Measurements from ENCODE around the gene ESRRB.

DNA sequence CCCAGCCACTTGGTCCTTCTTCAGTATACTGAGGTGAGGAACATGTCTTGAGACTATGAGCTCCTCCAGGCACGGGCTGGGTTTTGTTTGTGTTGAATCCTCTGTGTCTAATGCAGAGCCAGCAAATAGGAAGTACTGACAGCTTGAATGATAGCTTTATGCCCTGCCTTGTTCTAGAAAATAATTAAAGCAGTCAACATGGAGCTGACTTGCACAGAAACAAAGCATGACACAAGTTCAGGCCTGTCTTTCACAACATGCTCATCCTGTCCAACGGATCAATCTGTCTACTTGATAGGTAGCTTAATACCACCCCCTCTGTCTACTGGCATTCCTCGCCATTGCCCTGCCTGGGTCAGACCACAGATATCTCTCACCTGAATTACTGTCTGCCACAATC is 140.9 kb downstream of the ESRRB start:
- TF ChIP-seq, protein P1, sequence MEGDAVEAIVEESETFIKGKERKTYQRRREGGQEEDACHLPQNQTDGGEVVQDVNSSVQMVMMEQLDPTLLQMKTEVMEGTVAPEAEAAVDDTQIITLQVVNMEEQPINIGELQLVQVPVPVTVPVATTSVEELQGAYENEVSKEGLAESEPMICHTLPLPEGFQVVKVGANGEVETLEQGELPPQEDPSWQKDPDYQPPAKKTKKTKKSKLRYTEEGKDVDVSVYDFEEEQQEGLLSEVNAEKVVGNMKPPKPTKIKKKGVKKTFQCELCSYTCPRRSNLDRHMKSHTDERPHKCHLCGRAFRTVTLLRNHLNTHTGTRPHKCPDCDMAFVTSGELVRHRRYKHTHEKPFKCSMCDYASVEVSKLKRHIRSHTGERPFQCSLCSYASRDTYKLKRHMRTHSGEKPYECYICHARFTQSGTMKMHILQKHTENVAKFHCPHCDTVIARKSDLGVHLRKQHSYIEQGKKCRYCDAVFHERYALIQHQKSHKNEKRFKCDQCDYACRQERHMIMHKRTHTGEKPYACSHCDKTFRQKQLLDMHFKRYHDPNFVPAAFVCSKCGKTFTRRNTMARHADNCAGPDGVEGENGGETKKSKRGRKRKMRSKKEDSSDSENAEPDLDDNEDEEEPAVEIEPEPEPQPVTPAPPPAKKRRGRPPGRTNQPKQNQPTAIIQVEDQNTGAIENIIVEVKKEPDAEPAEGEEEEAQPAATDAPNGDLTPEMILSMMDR (IDR thresholded peaks at IDR 0.05): no peak
- TF ChIP-seq POLR2AphosphoS5 (IDR thresholded peaks at IDR 0.05) (no peak), POLR2A (IDR thresholded peaks at IDR 0.05) (no peak), EP300 (IDR thresholded peaks at IDR 0.05) (no peak)
